Femur (tissue), 1 donor: Measurements from ENCODE around the gene BSPRY.
"Not testable (repeated sequence)": the region's sequence is repeated elsewhere in the genome, so short reads cannot be mapped to it uniquely, and the experiment has no call there.

Experiments
- DNase-seq: peaks from one replicate; pipeline ENCODE4 v3.0.0-alpha.2; 2017

The BSPRY gene

GRCh38 chr9:113373256-113373655, 23.9 kb downstream of the BSPRY start:
- DNase-seq, result no peak

DNA sequence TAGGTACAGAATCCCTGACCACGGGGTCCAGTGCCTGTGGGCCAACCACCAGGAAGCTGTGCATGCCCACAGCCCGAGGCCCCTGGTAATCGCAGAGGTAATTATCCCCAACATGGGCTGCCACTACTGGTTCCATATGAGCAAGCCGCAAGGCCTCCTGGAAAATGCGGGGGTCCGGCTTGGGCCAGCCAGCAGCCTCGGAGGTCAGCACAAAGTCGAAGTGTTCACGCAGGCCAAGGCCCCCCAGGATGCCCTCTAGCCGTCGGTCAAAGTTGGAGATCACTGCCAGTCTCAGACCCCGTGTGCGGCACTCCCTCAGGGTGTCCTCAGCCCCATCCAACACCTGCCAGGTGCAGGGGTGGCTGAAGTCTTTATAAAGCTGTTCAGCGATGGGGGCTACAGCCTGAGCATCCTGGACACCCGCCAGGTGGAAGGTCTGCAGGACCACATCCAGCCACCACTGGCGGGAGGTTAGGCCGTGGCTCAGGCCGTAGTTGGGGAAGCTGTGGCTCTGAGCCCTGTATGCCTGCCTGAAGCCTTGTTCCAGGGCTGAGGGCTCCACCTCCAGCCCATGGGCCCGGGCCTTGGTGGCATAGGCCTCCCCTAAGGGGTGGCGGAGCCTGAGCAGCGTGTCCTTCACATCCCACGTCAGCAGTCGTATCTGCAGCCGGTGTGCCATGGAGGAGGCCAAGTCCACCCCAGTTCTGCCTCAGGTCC, 24.5 kb downstream of the BSPRY start:
- DNase-seq, result no peak

GRCh38 chr9:113375057-113376023, 26.0 kb downstream of the BSPRY start:
- DNase-seq, result no peak

- DNase-seq, result peak; percentile 82
Measured at GRCh38 chr9:113376634-113377567, 27.6 kb downstream of the BSPRY start, which contains the start of gene HDHD3. HDHD3 (minus strand) TSS chr9:113376986; CDS start chr9:113374354, 2,632 bp downstream.

DNA sequence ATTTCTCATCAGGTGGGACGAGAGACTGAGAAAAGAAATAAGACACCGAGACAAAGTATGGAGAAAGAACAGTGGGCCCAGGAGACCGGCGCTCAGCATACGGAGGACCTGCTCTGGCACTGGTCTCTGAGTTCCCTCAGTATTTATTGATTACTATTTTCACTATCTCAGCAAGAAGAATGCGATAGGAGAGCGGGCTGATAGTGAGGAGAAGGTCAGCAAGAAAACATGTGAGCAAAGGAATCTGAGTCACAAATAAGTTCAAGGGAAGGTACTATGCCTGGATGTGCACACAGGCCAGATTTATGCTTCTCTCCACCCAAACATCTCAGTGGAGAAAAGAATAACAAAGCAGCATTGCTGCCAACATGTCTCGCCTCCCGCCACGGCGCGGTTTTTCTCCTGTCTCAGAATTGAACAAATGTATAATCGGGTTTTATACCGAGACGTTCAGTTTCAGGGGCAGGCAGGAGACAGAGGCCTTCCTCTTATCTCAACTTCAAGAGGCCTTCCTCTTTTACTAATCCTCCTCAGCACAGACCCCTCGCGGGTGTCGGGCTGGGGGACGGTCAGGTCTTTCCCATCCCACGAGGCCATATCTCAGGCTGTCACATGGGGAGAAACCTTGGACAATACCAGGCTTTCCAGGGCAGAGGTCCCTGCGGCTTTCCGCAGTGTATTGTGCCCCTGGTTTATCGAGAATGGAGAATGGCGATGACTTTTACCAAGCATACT, 29.9 kb downstream of the BSPRY start:
- not testable (repeated sequence) for DNase-seq

GRCh38 chr9:113379829-113380210, 30.5 kb downstream of the BSPRY start:
- DNase-seq, result not testable (repeated sequence)

GRCh38 chr9:113380869-113381378, 31.6 kb downstream of the BSPRY start:
- no peak for DNase-seq

GRCh38 chr9:113381441-113381840, 32.1 kb downstream of the BSPRY start:
- DNase-seq, result not testable (repeated sequence)

DNA sequence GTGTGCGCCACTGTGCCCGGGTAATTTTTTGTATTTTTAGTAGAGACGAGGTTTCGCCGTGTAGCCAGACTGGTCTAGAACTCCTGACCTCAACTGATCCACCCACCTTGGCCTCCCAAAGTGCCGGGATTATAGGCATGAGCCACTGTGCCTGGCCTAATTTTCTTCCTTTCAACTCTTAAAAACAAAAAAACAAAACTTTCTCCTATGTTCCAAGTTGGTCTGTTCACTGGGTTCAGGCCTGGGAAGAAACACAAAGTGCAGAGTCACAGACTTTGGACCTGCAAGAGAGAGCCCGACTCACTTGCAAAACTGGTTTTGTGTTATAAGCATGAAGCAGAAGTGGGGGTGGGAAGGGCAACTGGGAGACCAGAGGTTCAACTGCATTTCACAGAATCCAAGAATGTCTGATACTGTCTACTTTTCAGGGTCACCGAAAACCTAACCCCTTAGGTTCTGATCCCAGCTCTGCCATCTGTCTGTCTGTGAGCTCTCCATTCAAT, 32.6 kb downstream of the BSPRY start:
- DNase-seq, result no peak

DNA sequence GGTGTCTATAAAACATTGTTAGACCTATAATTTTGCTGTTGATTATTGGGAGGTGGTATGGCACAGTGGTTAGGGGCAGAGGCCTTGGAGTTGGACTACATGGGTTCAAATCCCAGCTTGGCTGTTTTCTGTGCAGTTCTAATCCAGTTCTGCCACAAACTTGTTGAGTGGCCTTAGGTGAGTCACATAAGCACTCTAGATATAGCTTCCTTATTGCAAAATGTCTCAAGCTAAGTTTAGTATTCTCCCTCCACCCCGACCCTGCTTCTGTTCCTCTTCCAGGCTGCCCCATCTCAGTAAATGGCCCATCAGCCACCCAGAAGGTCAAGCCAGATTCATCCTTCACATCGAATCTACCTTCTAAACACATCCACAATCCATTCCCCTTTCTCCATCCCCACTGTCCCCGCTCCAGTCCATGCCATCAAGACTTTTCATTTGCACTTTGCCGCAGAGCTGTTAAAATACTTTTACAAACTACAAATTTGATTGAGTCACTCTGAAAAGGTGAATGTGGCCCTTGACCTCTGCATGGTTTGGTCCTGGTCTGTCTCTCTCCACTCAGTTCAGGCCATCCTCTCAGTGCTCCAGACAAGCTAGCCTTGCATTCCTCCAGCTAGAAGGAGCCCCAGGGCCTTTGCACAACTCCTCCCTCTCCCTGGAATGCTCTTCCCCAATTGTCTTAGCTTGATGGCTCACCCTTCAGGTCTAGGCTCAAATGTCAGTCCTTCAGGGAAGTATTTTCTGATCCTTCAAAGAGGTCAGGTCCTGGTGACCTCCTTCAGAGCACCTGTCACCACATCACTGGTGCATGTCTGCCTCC, 37.4 kb downstream of the BSPRY start:
- no peak for DNase-seq

- DNase-seq, result no peak
Measured at GRCh38 chr9:113387560-113388230, 38.4 kb downstream of the BSPRY start.

GRCh38 chr9:113388833-113389232, 39.5 kb downstream of the BSPRY start:
- DNase-seq, result no peak

DNA sequence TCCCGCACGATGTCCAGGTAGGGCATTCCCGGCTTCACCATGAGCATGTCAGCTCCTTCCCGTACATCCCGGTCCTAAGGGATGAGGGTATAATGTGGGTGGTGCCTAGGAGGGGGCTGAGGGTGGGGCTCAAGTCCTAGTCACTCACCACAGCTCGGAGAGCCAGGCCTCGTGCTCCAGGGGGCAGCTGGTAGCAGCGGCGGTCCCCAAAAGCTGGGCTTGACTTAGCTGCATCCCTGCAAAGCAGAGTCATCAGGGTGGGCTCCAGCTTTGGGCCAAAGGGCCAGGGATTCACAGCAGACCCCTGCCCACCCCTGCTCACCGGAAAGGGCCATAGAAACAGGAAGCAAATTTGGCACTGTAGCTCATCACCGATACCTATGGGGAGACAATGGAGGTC, 40.1 kb downstream of the BSPRY start:
- no peak for DNase-seq

DNA sequence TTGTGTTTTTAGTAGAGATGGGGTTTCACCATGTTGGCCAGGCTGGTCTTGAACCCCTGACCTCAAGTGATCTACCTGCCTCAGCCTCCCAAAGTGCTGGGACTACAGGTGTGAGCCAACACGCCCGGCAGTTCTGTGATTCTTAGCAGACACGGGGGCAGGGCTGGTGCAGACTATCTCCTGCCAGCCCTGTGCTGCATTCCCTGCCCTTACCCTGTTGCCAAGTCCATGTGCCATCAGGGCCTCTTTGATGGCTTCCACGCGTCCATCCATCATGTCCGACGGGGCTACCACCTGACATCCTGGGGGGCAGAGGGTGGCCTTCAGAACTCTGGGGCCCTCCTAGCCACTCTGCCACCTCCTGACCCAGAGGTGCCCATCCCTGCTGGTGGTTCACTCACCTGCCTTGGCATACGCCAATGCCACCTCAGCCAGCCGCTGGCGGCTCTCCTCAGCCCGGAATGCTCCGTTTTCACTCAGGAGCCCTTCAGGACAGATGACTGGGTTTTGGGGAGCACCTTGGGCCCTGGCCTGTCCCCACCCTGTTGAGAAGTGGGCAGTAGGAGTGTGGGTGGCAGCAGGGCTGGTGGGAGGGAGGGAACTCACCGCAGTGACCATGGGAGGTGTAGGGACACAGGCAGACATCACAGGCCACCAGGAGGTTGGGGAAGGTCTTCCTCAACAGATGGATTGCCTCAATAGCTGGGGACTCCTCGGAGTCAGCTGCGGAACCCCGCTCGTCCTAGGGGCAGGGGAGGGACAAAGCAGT, 41.0 kb downstream of the BSPRY start:
- DNase-seq, result no peak

- no peak for DNase-seq
Measured at GRCh38 chr9:113391917-113392316, 42.6 kb downstream of the BSPRY start.

GRCh38 chr9:113393281-113393680, 43.9 kb downstream of the BSPRY start:
- DNase-seq, result no peak

GRCh38 chr9:113395000-113395861, 45.9 kb downstream of the BSPRY start:
- DNase-seq, result no peak

- DNase-seq, result no peak
Measured at GRCh38 chr9:113397203-113397631, 47.9 kb downstream of the BSPRY start.
